HG03108 (cell line): ENCODE measurements around the gene BLTP3B.
"Not testable (repeated sequence)": the region's sequence is repeated elsewhere in the genome, so short reads cannot be mapped to it uniquely, and the experiment has no call there.

ENCODE experiments used
- ATAC-seq: cut with Tn5 transposase; IDR thresholded peaks from one replicate; pipeline ENCODE4 v1.9.1; 2021; ENCODE audit warnings: moderate library complexity; ENCODE audit not compliant: unreplicated experiment

Gene BLTP3B, protein sequence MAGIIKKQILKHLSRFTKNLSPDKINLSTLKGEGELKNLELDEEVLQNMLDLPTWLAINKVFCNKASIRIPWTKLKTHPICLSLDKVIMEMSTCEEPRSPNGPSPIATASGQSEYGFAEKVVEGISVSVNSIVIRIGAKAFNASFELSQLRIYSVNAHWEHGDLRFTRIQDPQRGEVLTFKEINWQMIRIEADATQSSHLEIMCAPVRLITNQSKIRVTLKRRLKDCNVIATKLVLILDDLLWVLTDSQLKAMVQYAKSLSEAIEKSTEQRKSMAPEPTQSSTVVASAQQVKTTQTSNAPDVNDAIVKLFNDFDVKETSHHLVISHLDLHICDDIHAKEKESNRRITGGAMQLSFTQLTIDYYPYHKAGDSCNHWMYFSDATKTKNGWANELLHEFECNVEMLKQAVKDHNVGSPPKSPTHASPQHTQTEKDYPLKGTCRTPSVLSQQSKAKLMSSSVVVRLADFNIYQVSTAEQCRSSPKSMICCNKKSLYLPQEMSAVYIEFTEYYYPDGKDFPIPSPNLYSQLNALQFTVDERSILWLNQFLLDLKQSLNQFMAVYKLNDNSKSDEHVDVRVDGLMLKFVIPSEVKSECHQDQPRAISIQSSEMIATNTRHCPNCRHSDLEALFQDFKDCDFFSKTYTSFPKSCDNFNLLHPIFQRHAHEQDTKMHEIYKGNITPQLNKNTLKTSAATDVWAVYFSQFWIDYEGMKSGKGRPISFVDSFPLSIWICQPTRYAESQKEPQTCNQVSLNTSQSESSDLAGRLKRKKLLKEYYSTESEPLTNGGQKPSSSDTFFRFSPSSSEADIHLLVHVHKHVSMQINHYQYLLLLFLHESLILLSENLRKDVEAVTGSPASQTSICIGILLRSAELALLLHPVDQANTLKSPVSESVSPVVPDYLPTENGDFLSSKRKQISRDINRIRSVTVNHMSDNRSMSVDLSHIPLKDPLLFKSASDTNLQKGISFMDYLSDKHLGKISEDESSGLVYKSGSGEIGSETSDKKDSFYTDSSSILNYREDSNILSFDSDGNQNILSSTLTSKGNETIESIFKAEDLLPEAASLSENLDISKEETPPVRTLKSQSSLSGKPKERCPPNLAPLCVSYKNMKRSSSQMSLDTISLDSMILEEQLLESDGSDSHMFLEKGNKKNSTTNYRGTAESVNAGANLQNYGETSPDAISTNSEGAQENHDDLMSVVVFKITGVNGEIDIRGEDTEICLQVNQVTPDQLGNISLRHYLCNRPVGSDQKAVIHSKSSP (N-terminal part only)

DNA sequence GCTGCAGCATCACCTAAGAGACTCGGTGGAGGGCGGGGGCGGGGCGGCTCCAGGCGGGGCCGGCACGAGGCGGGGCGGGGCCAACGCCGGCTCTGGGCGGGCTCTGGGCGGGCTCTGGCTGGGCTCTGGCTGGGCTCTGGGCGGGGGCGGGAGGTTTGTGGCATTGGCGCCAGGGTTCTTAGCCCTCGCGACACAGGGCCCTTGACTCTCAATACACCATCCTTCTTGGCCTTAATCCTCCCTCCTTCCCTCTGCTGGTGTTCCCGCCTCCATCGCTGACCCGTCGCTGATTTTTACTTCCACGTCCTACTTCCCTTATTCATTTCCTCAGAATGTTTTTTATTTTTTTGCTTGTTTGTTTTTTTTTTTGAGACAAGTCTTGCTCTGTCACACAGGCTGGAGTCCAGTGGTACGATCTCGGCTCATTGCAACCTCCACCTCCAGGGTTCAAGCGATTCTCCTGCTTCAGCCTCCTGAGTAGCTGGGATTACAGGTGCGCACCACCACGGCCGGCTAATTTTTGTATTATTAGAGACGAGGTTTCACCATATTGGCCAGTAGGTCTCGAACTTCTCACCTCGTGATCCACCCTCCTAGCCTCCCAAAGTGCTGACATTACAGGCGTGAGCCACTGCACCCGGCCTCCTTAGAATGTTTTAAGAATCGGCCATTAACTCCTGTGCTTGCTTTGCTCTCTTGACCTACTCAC lies at the start of gene BLTP3B:
Gene BLTP3B, minus strand, starts transcription at position 24 of the 709 bp plus-strand sequence. CDS start 239 bp downstream, outside the sequence.
- ATAC-seq: peak; percentile 62

DNA sequence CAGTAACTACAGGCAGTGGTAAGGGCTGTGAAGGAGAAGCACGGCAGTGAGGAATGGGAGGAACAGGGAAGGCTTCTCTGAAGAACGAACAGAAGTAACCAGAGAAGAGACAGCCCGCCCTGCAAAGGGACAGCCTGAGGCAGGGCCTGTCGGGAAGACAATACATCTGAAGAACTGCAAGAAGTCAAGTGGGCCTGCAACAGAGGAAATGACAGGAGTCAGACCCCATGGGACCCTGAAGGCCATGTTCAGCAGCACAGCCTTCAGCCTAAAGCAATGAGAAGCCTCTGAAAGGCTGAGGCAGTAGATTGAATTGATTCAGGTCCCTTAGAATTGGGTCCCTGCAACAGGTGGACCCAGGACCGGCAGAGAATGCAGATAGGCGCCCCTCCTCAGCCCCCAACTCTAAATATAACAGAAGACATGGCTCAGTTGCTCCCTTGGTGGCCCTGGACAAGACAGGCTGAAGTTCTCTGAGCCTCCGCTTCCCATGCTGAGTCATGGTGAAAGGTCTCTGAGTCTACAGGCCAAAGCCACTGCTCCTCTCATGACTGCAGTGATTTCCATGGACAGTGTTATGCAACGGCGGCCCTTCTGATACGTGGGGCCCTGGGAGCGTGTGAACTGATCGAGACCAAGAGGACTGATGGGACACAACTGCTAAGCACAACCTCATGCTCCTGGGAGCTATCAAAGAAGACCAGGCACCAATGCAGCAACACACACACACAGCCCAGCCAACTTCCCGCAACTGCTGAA lies 47.1 kb upstream of the BLTP3B start:
- no peak for ATAC-seq

DNA sequence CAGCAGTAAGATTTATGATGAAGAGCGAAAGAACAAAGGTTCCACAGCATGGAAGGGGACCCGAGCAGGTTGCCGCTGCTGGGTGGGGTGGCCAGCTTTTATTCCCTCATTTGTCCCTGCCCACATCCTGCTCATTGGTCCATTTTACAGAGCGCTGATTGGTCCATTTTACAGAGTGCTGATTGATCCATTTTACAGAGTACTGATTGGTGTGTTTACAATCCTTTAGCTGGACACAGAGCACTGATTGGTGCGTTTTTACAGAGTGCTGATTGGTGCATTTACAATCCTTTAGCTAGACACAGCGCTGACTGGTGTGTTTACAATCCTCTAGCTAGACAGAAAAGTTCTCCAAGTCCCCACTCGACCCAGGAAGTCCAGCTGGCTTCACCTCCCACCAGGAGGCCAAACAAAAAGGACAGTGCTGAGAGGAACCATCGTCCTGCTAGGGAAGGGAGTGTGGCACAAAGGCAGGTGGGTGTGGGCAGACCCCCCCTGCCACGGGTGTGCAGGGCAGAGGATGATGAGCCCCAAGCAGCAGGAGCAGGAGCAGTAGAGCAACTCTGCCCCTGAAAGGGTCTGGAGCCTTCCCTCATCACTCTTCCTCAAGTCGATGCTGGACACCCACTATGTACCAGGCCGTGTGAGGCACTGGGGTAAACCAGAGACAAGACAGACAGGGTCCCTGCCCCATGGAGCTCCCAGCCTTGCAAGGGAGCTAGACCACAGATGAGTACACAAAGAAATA lies 46.4 kb upstream of the BLTP3B start:
- ATAC-seq: not testable (repeated sequence)

DNA sequence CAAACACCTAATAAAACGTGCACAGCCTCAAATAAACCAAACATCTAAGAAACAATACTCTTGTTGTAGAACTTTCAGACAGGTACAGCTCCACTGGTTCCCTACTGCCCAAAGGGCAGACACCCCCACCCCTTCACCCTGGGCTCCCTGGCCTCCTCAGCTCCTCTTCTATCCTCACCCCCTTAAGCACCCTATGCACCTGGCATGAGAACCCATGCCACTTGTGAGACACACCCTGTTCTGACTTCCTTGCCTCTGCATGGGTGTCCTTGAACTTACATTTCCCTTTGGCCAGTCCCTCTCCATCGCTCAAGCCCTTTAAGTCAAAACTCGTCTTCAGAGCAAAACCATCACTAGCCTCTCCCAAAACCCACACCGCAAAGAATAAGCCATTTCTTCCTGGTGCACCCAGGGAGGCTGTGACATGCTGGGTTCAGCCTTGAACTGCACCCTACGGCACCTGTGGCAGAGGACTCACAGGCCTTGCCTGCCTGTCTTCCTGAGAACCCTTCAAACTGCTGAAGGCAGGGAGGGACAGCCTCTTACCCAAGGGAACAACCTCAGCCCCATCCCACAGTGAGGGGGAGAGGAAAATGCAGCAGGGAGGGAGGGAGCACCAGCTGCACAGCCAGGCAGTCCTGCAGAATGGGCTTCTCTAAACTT lies 45.3 kb upstream of the BLTP3B start:
- no peak for ATAC-seq

DNA sequence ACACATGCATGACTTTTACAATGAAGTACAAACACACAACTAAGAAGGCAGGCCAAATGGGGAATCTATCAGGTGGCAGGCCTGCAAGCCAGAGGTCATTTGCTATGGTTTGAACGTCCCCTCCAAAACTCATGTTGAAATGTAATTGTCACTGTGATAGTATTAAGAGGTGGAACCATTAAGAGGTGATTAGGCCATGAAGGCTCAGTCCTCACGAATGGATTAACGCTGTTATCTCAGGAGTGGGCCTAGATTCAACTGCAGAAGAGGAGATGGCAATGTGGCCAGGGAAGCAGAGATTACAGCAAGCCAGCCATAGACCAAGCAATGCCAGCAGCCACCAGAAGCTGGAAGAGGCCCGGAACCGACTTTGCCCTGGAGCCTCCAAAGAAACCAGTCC lies 44.4 kb upstream of the BLTP3B start:
- ATAC-seq: no peak

DNA sequence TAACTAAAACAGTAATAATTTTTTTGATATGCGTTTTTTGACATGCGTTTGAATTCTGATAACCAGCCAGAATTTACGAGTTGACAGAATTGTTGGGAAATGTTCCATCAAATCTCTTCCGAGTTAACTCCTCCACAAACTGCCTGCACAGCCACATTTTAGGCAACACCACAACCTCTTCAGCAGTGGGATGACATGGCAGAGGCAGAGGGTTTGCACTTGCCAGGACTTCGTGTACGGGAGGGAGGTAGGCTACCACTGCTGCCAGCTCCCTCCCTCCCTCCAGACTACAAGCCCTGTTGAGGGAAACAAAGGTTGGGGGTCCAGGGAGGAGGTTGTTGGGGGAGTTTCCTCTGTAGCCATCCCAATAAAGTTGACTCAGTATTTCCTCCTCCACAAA lies 43.4 kb upstream of the BLTP3B start:
- ATAC-seq: no peak

DNA sequence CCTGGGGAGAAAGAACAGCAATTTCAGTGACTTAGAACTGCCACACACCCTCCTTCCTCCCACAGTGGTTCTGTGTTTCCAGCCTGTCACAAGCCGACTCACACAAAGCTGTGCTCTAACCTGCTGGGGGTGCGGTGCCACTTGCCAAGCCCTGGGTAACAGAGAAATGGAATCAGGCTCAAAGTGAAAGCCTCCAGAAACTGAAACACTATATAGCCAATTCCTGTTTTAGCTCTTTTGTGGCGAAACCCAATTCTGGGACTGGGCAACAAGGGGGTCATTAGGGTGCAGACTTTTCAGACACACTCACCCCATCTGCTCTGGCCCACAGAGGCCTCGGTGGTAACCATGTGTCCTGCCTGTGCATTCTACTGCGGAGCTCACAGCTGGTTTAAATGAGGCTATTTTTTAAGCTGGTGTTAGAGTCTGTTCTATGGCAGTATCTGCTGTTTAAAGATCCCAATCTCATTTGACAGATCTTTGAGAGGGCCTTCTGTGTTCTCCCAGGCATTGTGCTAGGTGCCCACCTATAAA lies 42.8 kb upstream of the BLTP3B start:
- peak; percentile 88 for ATAC-seq

DNA sequence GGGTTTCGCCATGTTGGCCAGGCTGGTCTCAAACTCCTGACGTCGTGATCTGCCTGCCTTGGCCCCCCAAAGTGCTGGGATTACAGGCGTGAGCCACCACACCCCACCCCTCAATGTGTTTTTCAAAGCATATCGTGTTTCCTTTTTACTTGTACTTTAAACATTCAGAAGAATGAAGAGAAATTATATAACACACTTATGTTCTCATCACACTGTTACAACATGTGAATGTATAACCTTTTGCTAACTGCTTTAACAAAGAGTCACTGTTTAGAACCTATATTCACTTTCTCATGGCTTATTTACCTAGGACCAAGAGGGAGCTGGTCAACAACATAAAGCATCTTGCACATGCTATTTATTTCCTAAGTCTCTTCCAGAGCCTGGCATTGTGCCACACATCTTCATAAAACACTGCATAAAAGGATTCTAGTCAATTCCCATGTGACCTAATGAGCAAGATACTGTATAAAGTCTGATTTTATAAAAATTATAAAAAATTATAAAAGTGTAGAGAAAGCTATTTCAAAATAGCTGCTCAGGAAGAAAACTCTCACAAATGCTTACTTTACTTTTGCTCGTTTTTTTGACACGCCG lies 42.0 kb upstream of the BLTP3B start:
- no peak for ATAC-seq

DNA sequence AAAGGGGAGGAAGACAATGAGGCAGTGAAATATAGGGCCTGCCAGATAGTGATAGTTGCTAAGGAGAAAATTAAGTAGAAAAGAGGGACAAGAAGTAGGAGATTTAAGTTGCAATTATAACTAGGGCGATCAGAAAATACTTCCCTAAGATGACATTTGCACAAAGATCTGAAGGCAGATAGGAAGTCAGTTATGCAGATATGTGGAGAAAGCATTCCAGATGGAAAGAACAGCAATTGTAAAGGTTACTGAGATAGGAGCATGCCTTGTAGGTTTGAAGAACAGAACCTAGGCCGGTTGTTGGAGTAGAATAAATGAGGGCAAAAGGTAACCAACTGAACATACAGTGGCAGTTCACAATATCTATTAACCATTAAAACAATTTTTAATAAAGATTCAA lies 36.6 kb upstream of the BLTP3B start:
- no peak for ATAC-seq

DNA sequence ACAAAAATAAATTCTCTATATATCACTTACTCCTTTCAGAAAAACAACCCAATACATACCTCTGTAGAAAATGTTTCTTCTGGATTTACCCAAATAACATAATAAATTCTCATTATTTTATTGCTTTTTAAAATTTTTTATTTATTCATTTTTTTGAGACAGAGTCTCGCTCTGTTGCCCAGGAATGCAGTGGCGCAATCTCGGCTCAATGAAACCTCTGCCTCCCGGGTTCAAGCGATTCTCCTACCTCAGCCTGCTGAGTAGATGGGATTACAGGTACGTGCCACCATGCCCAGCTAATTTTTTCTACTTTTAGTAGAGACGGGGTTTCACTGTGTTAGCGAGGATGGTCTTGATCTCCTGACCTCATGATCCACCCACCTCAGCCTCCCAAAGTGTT lies 33.8 kb upstream of the BLTP3B start:
- not testable (repeated sequence) for ATAC-seq

DNA sequence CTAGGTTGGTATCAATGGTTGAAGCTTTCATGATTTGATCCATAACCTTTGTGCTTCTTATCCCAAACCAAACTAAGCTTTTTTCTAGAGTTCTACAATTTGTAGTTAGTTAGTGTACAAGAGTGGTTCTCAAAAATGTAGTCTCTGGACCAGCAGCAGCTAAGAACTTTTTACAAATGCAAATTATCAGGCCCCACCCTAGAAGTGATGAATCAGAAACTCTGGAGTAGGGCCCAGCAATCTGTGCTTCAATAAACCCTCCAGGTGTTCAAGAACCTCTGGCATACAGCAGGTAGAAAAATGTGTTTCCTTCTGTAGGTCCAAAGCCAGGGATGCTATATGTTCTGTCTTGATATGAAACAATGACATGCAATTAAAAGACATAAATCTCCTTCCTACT lies 31.8 kb upstream of the BLTP3B start:
- no peak for ATAC-seq

DNA sequence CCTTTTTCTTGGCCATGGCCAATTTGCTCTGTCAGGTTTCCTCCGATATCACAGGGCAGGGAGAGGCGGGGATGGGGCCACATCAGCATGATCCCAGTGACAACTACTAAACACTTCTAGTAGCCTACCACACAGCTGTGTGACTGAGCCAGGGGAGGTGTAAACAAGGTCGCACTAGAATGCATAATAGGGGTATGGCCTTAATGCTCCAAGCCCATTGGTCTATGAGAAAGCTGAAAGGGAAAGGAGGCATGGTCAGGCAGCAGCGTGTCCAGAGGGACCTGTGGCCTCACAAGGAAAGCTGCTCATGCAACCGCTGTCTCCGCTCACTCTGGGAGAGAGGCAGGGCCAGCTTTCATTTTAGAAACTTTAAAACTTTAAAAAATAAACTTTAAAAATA lies 30.4 kb upstream of the BLTP3B start:
- ATAC-seq: no peak

DNA sequence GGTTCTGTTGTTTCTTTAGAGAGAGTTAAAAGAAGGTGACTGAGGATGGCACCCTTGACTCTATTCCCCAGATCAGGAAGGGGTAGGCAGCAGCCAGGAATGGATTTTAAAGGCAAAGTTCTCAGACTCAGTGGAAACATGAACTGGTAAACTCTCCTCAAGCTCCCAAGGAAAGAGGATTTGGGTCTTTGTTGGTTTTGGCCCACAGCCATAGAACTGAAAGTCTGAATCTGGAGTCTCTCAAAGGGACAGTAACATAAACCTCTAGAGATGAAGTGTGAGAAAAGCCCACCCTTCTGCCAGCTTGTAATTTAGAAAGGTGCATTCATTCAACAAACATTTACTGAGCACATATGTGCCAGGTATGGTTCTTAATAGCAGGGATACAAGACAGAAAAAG lies 28.6 kb upstream of the BLTP3B start:
- no peak for ATAC-seq

DNA sequence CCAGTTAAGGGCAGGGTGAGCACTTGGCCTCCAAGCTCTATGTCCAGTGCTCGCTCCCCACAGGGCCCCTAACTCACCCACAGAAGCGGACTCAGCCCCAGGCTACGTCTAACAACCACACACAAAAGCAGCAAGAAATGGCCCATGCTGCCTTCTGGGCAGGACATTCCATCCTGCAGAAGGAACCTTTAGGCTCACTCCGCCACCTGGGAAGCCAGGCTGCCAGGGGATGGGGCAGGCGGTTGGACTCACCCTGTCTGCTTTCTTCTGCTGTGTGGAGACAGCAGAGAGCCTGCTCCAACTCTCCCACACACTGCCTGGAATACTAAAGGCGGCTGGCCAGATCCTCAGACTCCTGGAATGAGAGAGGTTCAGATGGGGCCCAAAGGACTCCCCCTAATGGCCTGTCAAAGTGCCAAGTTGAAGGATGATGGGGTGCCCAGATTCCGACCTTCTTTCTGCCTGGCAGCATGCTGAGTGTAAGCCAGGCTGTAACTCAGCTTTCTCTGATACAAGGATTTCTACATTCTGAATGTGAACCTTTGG lies 27.7 kb upstream of the BLTP3B start:
- no peak for ATAC-seq

DNA sequence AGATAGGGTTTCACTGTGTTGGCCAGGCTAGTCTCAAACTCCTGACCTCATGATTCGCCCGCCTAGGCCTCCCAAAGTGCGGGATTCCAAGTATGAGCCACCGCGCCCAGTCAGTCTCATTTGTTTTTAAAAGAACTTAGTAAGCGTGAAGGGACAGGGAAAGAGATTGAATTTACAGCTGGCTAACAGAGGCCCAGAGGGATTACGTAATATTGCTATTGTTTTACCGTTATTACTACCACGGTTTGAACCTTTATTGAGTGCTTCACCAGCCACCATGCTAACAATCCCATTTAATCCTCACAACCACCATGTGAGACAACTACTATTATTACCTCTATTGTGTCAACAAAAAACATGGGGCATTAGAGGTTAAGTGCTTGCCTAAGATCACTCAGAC lies 26.7 kb upstream of the BLTP3B start:
- ATAC-seq: no peak

DNA sequence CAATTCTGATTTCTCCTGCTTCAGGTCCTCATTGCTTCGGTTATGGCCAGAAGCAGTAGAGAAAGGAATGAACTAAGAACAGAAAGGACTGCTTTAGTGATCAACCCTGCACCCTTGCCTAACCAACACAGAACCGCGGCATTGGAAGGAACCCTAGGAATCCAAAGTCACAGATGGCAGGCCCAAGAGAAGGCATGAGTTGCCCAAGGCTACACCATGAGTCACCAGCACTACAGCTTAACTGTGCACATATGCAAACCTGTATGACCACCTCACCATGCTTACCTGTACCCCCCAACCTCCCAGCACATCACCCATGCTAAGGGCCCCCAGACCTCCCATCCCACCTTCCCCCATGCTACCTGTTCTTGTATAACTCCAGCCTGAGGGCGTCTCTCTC lies 25.9 kb upstream of the BLTP3B start:
- ATAC-seq: no peak

DNA sequence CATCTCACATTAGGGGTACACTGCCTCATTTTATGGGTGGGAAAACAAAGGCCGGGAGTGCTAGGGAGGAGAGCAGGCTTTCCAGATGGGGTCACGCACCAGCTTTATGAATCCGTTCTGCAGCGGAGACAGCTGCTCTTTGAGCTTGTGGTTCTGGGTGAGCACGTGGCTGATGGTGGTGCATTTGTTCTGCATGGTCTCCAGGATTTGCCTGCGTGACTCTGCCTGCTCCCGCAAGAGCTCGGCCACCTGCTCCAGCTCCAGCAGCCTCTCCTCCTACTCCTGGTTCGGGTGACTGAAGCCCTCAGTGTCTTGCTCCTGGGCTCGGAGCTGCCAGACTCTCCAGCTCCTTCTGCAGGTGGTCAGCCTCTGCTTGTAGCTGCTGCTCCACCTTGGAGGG lies 23.6 kb upstream of the BLTP3B start:
- no peak for ATAC-seq

DNA sequence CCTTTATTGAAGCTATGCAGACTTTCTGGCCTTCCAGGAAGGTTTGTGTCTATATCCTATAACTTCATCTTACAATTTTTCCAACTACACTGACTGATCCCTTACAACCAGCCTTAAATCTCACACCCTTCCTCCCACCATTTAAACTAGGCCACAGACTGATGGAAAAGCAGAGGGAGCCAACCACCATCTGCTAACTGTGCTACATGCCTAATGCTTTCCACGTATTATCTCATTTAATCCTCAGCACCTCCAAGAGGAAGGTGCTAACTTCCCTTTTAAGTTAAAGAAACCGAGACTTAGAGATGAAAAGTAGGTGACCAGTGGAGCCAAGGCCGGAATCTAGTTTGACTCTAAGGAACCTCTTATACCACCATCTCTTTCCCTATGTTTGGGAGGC lies 22.7 kb upstream of the BLTP3B start:
- ATAC-seq: no peak
